ENCODE measurements around the gene MYO3B. TPM values are rescaled to one million over a fixed set of nuclear protein-coding genes. Genes with fewer than 3 reads are reported as not detected.

The MYO3B gene
- total RNA-seq, 1 experiment from 2014 or later = 0.63 TPM

- Histone ChIP-seq H4K91ac (ENCODE audit: insufficient read length, low read depth, low read length) (no peak overlapping the region), H2AK5ac (ENCODE audit: insufficient read length, low read length) (no peak overlapping the region), H2BK5ac (ENCODE audit: insufficient read length, low read length) (no peak overlapping the region), H3K18ac (ENCODE audit: insufficient read length, low read depth, low read length) (no peak overlapping the region), H3K4me1 (ENCODE audit: insufficient read depth, low read length) (no peaks in the 10 kb centered on the region), H3K14ac (ENCODE audit: insufficient read depth, low read length) (no peak overlapping the region), H3K9me3 (ENCODE audit: control insufficient read depth, low read depth, low read length) (no peaks in the 10 kb centered on the region), H4K5ac (ENCODE audit: insufficient read length, low read depth, low read length) (no peak overlapping the region), H3K23ac (ENCODE audit: insufficient read length, low read depth, low read length) (no peak overlapping the region), H3K79me2 (ENCODE audit: insufficient read depth, low read length) (no peaks in the 10 kb centered on the region), H4K20me1 (ENCODE audit: control insufficient read depth, insufficient read depth, insufficient read length) (no peaks in the 10 kb centered on the region), H2AFZ (ENCODE audit: low read length) (no peak overlapping the region), H3K4me2 (ENCODE audit: insufficient read depth, insufficient read length, low read length) (no peak overlapping the region), H3K4ac (ENCODE audit: low read depth, low read length) (no peak overlapping the region), H2BK20ac (ENCODE audit: low read depth, low read length, poor library complexity, severe bottlenecking) (no peak overlapping the region), H4K8ac (replicated peaks; ENCODE audit: insufficient read length, low read depth, low read length) (no peak overlapping the region), H2BK12ac (ENCODE audit: insufficient read length, low read depth, low read length) (no peak overlapping the region), H2BK15ac (ENCODE audit: low read depth, low read length) (no peak overlapping the region), H2BK120ac (ENCODE audit: low read depth, low read length, poor library complexity, severe bottlenecking) (no peak overlapping the region), H3K9ac (ENCODE audit: extremely low read depth, insufficient read length, low read length) (no peak overlapping the region), H3K27me3 (ENCODE audit: insufficient read depth, low read length) (no peaks in the 10 kb centered on the region; the same call in 1 of the 2 replicates), H3K23me2 (ENCODE audit: insufficient read length, low read depth, low read length, poor library complexity, severe bottlenecking) (no peaks in the 10 kb centered on the region), H3T11ph (ENCODE audit: low read length) (no peak overlapping the region), H3K27ac (ENCODE audit: insufficient read length, low read depth, low read length) (no peak overlapping the region), H3K56ac (ENCODE audit: insufficient read length, low read depth, low read length) (no peak overlapping the region), H3K79me1 (ENCODE audit: insufficient read depth, low read depth, low read length, poor library complexity, severe bottlenecking) (no peaks in the 10 kb centered on the region)
- Mint-ChIP-seq H3K9me3 (no peaks in the 10 kb centered on the region), H3K36me3 (ENCODE audit: insufficient read depth in 1 of 3, low read depth in 3 of 3) (no peaks in the 10 kb centered on the region), H3K4me1 (peaks cover 6 to 7% of the 10 kb centered on the region in 2 experiments), H3K27me3 (ENCODE audit: low read depth) (peaks cover 16% of the 10 kb centered on the region), H3K27ac (peak overlapping the region in 1 of 3 experiments; percentile 13; a peak in 1 of 7 replicates), H3K4me3 (no peak overlapping the region)
- TF ChIP-seq CTCF (conservative IDR thresholded peaks at IDR 0.05) = peak; percentile 43
- no peak for DNase-seq
- WGBS (ENCODE audit: extremely low coverage, insufficient read length, low lambda C conversion rate) = no CpG with 5 or more reads among the region's 8 CpGs
These were observed 199.7 kb downstream of the MYO3B start for GRCh38 chr2:170377500-170378207.

Measured in H9 (cell line).